GM19463 (cell line): ENCODE results near the gene ACSF2.
"Not testable (repeated sequence)": the region's sequence is repeated elsewhere in the genome, so short reads cannot be mapped to it uniquely, and the experiment has no call there.

Experiments
- ATAC-seq: cut with Tn5 transposase; IDR thresholded peaks from one replicate; pipeline ENCODE4 v1.9.1; 2021; ENCODE audit warnings: mild to moderate bottlenecking, moderate library complexity; ENCODE audit not compliant: unreplicated experiment

ACSF2 gene

DNA sequence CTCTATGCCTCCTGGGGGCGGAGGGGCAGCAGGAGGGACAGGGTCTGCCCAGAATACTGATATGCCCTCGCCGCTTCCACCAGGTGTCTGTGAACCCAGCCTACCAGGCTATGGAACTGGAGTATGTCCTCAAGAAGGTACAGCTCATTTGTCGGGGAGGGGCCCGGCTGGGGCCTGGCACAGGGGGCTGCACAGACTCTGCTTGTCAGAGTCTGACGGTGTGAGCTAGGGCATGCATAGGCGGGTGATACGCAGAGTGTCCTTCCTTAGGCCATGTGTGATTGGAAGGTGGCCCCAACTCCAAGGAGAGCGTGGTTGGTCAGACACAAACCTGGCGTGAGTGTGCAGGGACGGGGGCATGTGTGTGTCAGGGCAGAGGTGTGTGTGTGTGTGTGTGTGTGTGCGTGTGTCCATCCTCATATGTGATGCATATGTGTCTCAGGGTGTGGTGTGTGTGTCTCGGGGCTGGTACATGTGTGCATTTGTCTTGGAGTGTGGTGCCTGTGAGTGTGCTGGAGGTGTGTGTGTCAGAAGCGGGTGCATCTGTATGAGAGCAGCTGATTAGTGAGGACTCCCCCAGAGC is 35.6 kb downstream of the ACSF2 start:
- no peak for ATAC-seq

DNA sequence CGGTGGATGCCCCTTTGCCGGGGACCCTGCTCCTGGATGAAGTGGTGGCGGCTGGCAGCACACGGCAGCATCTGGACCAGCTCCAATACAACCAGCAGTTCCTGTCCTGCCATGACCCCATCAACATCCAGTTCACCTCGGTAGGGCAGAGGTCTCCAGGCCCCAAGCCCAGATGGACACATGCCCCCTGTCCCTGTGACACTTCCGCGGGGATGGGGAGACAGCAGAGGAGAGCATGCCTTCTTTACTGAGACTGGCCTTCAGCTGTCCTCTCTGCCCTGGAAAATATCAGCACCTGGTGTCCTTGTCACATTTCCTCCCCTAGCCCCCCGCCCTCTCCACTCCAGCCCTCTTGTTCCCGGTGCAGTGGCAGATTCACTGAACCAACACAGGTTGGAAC is 36.4 kb downstream of the ACSF2 start:
- no peak for ATAC-seq

DNA sequence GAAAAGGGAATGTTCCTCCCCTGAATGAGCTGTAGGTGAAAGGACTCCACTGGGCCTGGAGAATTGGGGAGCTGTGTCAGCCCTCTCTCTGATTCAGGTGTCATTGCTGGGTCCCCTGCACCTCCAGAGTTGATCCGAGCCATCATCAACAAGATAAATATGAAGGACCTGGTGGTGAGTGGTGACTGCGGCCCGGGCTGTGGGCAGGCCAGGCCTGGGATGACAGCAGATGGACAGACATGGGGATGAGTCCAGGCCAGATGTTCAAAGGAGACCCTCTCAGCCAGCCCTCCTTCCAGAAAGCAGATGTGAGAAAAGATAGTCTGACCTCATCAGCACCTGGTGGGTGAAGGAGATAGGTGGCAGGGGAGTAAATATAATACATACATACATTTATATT is 38.1 kb downstream of the ACSF2 start:
- no peak for ATAC-seq

DNA sequence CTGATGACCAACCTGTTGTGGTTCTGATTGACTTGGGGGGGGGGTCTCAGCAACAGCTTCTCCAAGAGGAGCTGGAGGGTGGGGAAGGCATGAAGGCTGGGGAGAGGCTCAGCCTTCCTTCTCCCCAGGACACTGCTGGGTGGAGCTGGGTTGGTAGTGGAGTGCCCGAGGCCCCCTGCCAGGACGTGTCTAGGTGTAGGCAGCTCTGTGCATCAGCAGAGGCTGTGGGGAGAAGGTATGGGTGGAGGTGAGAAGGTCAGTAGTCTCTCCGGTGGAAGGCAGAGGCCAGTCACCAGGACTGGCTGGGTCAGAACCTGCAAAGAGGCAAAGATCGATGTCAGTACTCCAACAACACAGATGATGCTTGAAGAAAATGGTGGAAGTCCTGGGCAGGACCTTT is 38.7 kb downstream of the ACSF2 start:
- ATAC-seq = no peak

DNA sequence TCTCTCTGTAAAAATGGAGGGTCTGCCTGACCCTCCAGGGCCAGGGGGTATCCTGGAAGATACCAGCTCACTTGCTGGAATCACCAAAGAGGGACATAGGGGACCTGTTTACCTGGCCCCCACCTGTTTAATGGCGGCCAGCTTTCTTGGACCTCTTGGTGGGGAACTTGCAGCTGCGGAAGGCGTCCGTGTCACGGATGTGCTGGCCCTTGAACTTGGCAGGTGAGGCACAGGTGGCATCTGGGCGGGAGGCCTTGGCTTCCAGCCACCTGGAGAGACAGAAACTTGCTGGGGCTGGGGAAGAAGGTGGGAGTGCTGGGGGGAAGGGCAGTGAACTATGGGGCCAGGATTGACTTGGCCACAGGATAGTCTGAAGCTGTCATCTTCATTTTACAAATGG is 39.2 kb downstream of the ACSF2 start:
- ATAC-seq = no peak

DNA sequence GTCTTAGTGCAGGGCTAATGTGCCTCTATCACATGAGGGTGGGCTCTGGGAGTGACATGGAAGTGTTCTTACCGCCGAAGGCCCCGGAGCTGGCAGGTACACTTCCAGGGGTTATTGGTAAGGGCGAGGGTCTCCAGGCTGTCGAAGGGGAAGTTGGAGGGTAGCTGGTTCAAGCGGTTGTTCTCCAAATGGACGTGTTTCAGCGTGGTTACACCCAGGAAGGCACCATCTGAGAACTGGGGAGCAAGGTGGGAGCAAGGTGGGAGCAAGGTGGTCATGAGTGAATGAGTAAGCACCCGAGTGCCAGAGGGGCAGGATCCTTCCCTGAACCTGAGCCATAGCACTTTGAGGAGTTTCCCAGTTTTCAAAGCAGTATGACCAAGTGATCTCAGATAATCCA is 39.6 kb downstream of the ACSF2 start:
- ATAC-seq = no peak

DNA sequence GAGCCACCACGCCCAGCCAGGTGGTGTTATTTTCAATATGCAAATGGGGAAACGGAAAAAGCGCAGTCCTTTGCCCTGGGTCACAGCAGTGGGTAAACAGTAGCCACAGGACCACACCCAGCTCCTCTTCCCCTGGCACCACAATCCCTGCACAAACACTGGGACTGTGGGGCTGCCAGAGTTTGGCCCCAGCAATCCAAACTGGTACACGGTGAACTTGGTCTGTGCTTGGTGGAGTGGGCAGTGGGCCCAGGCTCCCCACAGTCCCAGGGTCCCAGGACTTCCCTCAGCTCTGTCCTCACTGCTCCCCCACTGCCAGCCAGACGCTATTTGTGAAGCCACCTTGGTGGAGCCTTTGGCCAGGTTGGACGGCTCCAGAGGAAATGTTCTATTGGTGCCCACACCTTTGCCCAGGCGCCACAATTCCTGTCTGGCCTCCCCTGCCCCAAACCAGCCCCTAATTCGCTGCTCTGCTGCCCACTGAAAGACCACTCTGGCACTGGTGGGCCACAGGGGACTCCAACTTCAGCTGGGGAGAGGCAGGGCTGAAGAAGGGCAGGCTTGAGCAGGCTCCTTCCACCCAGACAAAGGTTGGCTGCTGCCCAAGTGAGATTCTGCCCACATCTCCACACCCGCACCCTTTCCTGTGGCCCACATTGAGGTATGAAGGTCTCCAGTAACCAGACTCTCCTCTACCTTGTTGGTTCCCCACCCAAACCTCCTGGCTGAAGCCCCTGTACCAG is 40.5 kb downstream of the ACSF2 start:
- no peak for ATAC-seq

DNA sequence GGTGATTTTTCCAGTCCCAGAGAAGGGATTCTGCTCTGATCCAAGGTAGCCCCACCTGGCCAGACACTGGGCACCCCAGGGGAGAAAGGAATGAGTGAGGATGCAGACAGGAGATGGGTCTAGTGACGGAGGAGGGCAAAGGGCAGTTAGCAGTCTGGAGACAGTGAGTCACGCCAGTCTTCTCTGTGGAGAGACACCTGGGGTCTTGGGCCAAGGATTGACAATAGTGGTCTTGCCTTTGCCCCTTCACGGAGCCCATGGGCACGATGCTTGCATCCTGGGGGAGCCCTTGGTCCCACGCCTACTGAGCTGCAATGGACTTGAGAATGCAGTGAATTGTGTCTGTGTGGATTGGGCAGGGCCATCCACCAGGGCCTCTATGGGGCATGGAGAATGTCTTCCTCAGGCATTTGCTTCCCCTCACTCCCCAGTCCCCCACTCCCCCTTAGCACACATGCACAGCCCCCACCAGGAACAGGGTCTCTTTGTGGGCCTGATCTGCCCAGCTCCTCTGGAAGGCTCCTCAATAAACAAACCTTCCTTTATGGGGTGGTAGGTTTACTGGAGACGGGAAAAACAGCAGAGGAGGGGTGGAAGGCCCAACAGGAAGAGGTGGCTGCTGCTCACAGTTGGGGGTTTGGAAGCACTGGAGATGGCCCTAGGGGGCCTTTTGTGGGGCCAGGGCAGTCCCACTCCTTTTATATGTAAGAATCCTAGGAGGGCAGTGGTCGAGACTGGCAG is 41.3 kb downstream of the ACSF2 start:
- ATAC-seq = no peak

DNA sequence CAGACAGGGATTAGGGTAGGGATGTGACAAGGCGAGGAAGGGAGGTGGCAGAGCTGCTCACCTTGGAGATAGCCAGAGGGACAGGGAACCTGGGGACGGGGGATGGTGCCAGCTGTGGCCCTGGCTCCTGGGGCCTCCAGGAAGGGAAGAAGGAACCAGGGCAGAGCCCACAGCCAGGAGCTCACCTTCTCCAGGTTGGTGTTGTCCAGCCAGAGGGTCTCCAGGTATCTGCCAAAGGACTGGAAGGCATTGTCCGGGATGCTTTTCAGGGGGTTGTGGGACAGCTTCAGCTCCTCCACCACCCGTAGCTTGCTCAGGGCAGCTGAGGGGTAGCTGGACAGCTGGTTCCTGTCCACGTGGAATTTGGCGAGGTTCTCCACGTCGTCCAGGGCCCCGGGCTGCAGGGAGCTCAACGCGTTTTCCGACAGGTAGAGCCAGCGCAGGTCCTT is 41.9 kb downstream of the ACSF2 start:
- ATAC-seq = no peak

DNA sequence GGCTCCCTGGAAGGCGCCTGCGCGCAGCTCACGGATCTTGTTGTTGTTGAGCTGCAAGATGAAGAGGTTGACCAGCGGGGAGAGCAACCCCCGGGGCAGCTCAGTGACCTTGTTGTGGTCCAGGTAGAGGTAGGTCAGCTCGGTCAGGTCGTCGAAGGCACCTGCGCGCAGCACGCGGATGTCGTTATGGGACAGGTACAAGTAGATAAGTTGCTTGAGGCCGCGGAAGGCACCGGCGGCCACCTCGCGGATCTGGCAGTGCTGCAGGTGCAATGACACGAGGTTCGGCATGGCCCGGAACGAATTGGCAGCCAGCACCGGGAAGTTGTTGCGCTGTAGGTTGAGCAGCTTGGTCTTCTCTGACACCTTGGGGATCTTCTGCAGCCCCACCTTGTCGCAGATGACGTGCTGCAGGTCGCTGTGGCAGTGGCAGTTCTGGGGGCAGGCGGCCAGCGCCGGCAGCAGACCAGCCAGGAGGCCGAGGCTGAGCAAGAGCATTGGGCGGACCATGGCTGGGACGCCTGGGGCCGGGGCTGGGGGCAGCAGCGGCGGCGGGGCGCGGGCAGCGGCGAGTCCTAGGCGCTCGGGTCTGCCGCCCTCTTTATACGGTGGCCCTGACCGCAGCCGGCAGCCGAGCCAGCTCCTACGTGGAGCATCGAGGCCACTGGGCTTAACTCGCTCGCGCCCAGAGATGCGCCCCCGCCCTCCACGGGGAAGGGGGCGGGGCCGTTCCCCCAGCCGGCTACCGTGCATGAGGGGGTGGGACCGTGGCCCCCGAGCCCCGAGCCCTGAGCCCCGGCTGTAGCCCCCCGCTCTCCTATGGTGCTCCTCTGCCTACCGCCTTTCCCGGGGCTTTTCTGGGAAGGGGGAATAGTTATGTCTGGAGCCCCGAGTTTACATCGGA is 42.5 kb downstream of the ACSF2 start, which contains the start of gene CHAD:
CHAD (minus strand) TSS at position 577 of the 904 bp plus-strand sequence; CDS start at position 510, 67 bp downstream.
- ATAC-seq = no peak

DNA sequence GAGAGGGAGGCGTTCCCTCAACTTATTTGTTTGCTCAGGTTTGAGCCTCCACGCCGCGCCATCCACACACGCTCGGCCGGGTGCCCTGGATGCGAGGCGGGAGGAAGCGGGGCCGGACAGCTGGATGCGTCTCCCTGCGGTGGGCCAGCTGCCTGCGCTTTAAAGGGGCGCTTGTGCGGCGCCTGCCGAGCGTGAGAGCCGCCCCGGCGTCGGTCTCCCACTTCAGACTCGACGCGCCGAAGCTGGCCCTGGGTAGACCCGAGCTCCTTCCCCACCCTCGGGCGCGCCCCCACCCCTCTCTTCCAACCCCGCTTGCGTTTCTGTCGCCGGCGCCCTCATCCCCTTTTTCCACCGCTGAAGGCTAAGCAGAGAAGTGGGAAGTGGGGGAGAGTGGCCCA is 43.2 kb downstream of the ACSF2 start:
- ATAC-seq = no peak

DNA sequence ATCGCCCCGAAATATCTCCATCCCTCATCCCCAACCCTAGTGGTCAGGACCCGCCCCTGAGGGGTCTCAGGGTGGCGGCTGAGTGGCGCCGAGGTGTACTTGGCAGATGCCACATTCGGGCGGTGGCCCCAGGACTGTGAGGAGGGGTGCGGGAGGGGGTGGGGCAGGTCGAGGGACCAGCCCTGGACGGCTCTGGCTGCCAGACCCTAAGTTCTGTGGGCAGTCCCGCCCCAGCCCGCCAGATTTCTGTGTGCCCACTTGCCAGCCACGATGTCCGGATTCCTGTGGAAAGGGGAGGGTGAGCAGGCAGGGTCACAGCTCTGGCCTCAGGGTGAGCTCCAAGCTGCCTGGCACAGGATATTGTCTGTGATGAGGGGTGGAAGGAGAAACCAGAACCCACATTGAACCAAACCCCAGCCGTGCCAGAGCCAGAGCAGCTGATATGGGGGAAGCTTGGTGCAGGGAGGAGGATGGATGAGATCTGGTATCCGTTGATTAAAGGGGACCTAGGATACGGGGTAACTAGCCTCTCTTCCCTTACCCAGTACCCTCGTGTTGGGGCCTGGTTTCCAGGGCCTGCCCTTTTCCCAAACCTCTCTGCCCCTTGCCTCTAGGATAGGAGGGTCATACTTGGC is 43.8 kb downstream of the ACSF2 start:
- ATAC-seq = no peak

DNA sequence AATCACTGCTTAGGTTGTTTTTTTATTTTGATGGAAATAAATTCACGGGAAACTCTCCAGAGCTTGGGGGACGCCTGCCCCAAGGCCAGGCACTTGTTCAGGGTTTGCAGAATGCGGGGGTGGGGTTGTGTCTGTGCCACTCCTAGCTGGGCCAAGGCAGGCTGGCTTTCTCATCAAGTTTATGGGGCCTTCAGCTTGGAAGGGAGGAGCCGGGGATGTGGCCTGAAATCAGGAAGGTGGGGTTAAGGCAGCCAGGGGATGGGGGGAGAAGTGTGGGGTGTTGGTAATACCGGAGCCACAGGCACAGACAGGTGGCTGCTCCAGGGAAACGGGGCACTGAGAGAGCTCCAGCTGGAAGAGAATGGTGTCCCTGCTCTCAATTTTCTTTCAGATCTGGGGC is 44.4 kb downstream of the ACSF2 start:
- ATAC-seq = no peak

DNA sequence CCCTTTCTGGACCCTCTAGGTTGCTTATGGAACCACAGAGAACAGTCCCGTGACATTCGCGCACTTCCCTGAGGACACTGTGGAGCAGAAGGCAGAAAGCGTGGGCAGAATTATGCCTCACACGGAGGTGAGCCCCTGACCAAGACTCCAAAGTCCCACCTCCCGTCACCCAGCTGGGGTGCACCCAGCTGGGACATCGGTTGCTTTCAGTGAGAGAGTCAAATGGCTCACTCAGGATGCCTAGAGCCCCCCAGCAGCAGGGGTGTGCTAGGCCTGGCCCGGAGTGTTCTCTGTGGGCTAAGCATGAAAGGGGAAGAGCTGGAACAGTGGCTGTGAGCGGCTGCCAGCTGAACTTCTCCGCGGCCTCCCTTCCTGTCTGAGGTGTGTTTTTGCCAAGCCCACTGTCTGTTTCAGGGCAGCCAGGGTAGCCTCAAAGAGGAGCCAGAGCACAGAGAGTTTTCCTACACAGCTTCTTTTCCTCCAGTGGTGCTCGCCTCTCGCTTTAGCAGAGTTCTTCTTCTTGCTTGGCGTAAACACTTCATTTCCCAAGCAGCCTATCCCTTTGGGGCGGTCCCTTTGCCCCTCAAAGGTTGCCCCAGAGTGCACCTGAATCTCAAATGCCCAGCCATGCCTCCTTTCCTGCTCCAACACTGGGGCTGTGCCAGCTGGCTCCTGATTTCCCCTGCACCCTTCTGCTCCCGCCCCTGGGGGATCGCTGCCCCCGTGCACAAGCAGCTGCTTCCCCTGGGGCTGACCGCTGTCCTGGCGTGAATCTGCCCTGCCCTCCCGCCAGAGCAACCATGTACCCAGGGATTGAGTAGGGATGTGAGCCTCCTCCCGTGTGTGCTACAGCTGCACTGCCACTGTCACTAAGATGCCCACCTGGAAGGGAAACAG is 45.2 kb downstream of the ACSF2 start:
- ATAC-seq = no peak

DNA sequence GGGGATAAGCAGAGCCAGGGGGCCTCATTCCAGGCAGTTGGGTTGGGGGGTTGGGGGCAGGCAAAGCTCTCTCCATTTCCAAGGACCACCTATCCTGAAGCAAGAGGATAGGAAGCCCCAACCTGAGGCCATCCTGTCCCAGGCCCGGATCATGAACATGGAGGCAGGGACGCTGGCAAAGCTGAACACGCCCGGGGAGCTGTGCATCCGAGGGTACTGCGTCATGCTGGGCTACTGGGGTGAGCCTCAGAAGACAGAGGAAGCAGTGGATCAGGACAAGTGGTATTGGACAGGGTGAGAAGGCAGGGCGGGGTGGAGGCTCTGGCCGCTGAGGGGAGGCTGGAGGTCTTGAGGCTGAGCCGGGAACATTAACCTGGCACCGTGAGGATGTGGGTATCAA is 46.3 kb downstream of the ACSF2 start:
- ATAC-seq = no peak

DNA sequence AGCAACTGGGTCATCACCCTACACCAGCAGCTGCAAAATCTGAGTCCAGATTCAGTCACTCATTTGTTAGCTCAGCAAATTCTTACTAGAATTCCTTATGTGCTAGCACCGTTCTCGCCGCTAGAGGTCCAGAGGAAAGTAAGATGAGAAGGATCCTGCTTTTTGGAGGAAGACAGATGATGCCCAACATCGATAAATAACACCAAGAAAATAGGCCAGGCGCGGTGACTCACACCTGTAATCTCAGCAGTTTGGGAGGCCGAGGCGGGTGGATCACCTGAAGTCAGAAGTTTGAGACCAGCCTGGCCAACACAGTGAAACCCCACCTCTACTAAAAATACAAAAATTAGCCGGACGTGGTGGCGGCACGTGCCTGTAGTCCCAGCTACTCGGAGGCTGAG is 46.7 kb downstream of the ACSF2 start:
- not testable (repeated sequence) for ATAC-seq

DNA sequence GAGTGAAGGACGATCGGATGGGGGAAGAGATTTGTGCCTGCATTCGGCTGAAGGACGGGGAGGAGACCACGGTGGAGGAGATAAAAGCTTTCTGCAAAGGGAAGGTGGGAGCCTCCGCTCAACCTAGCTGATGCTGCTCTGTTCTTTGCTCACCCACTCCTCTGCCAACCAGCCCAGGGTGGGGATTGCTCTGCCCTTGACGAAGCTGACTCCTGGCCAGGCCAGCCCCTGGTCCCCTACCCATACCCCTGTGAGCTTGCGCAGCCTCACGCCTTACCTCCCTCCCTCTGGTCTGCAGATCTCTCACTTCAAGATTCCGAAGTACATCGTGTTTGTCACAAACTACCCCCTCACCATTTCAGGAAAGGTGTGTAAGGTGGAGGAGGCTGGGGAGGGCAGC is 47.9 kb downstream of the ACSF2 start:
- no peak for ATAC-seq

DNA sequence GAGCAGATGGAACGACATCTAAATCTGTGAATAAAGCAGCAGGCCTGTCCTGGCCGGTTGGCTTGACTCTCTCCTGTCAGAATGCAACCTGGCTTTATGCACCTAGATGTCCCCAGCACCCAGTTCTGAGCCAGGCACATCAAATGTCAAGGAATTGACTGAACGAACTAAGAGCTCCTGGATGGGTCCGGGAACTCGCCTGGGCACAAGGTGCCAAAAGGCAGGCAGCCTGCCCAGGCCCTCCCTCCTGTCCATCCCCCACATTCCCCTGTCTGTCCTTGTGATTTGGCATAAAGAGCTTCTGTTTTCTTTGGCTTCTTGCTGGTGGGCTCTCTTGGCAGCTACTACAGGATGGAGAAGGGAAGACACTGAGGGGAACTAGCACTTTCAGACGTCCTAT is 48.5 kb downstream of the ACSF2 start:
- no peak for ATAC-seq

DNA sequence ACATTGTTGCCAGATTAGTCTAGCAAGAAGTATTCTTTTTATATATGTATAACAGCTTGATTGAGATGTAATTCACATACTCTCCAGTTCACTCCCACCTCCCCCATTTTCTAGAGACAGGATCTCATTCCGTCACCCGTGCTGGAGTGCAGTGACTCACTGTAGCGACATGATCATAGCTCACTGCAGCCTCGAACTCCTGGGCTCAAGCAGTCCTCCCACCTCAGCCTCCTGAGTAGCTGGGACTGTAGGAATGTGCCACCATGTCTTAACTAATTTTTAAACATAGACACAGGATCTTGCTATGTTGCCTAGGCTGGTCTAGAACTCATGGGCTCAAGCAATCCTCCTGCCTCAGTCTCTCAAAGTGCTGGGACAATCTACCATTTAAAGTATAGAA is 49.3 kb downstream of the ACSF2 start:
- no peak for ATAC-seq
